ENCODE data around the gene NOP9.

DNA sequence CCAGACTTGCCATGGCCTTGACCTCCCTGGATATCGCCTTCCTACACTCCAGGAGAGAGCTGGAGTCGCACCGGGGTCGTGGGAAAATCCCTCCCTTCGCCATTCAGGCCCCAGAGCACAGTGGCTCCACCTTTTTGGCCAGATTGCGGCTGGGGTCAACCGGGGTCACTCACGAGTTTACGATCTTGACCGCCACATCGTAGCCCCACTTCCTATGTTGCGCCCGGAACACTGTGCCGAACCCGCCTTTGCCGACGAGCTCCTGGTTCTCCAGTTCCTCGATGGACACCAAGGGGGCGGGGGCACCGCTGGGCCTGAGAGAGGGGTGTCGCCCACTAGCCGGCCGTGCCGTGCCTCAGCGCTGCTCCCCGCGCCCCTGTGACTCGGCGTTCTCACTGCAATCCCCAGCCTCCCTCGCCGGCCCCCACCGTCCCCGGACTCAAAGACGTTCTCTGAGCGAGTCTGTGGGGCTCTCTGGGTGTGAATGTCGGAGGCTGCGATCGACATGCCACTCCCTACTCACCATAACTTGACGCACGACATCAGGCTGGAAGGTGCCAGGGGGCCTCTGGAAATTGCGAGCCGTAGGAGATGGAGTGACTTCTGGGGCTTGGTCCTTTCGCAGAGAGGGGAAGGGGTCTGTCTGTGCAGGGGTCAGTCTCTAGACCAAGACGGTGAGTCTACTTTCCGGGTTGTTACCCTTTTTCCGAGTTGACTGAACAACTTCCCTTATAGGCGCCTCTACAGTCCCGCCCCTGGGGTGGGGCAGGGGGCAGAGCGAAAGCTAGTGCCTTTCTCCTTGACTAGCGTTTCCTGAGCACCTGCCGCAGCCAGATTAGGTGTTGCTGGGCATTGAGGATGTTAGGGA lies 39.9 kb downstream of the NOP9 start, which contains the start of gene RIPK3:
- TF ChIP-seq, protein P1, sequence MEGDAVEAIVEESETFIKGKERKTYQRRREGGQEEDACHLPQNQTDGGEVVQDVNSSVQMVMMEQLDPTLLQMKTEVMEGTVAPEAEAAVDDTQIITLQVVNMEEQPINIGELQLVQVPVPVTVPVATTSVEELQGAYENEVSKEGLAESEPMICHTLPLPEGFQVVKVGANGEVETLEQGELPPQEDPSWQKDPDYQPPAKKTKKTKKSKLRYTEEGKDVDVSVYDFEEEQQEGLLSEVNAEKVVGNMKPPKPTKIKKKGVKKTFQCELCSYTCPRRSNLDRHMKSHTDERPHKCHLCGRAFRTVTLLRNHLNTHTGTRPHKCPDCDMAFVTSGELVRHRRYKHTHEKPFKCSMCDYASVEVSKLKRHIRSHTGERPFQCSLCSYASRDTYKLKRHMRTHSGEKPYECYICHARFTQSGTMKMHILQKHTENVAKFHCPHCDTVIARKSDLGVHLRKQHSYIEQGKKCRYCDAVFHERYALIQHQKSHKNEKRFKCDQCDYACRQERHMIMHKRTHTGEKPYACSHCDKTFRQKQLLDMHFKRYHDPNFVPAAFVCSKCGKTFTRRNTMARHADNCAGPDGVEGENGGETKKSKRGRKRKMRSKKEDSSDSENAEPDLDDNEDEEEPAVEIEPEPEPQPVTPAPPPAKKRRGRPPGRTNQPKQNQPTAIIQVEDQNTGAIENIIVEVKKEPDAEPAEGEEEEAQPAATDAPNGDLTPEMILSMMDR (IDR thresholded peaks at IDR 0.05), result no peak
- no peak for TF ChIP-seq ZFX (IDR thresholded peaks at IDR 0.05; ENCODE audit: borderline replicate concordance)

Measured in 22Rv1 (cell line).